HepG2 (cell line): ENCODE results near the gene ARL3. TPM values are rescaled to one million over a fixed set of nuclear protein-coding genes. Genes with fewer than 3 reads are reported as not detected.

Experiments
- CREM ChIP-seq, 2 experiments: sonication (generic) in 1 of 2; formaldehyde crosslinking in 1 of 2; IDR thresholded peaks; 2 replicates each; pipeline versions ENCODE4 v1.4.0 to v1.6.1; 2016 to 2020; ENCODE audit warnings: antibody characterized with exemption in 1 of 2, mild to moderate bottlenecking in 1 of 2, missing genetic modification reagents in 1 of 2
- EHMT2 ChIP-seq: fragments of 200-600 bp; sonication (generic); IDR thresholded peaks from 2 replicates; pipeline ENCODE4 v1.7.0; 2017; ENCODE audit warnings: antibody characterized with exemption, low read depth, low read length, borderline replicate concordance
- HDAC6 ChIP-seq: fragments of 200-600 bp; sonication (generic); IDR thresholded peaks from 2 replicates; pipeline ENCODE4 v1.7.0; 2017; ENCODE audit warnings: mild to moderate bottlenecking, antibody characterized with exemption, low read length, low read depth
- NR2F1 ChIP-seq, 2 experiments: fragments of 450-650 bp in 1 of 2; formaldehyde crosslinking in 1 of 2; IDR thresholded peaks; 2 replicates each; pipeline versions ENCODE4 v1.5.0 to v1.6.1; 2016 to 2020; ENCODE audit warnings: mild to moderate bottlenecking in 1 of 2, missing compliant biosample characterization in 1 of 2, missing genetic modification reagents in 1 of 2, moderate library complexity in 1 of 2
- POGK ChIP-seq: sonication (generic); formaldehyde crosslinking; conservative IDR thresholded peaks from 2 replicates; pipeline ENCODE4 v1.8.0; 2022; ENCODE audit warnings: mild to moderate bottlenecking, moderate library complexity, missing genetic modification reagents
- THAP9 ChIP-seq: sonication (generic); formaldehyde crosslinking; IDR thresholded peaks from 2 replicates; pipeline ENCODE4; 2020; ENCODE audit warnings: missing genetic modification reagents, mild to moderate bottlenecking, borderline replicate concordance
- ZHX2 ChIP-seq, 2 experiments: sonication (generic) in 1 of 2; formaldehyde crosslinking in 1 of 2; IDR thresholded peaks; 2 replicates each; pipeline versions ENCODE4 v1.6.1 to v1.9.0; 2014 to 2022; ENCODE audit warnings: antibody characterized with exemption in 1 of 2, borderline replicate concordance in 1 of 2, inconsistent platforms in 1 of 2, low read depth in 1 of 2, missing genetic modification reagents in 1 of 2
- ZMAT5 ChIP-seq: sonication (generic); formaldehyde crosslinking; IDR thresholded peaks from 2 replicates; pipeline ENCODE4 v1.5.0; 2020; ENCODE audit warnings: mild to moderate bottlenecking, low read depth, missing genetic modification reagents, borderline replicate concordance
- ZNF44 ChIP-seq: sonication (generic); formaldehyde crosslinking; IDR thresholded peaks from 2 replicates; pipeline ENCODE4 v1.5.1; 2020; ENCODE audit warnings: mild to moderate bottlenecking, missing genetic modification reagents
- ZNF569 ChIP-seq: sonication (generic); formaldehyde crosslinking; IDR thresholded peaks from 2 replicates; pipeline ENCODE4 v1.5.0; 2020; ENCODE audit warnings: mild to moderate bottlenecking, missing genetic modification reagents, moderate library complexity, borderline replicate concordance
- ZNF761 ChIP-seq: sonication (generic); formaldehyde crosslinking; conservative IDR thresholded peaks from 2 replicates; pipeline ENCODE4 v1.4.0; 2020; ENCODE audit warnings: mild to moderate bottlenecking, missing genetic modification reagents
- ZNF784 ChIP-seq: sonication (generic); formaldehyde crosslinking; IDR thresholded peaks from 2 replicates; pipeline ENCODE4 v1.5.1; 2020; ENCODE audit warnings: missing genetic modification reagents, mild to moderate bottlenecking, borderline replicate concordance
- polyA plus RNA-seq, 8 experiments: library from polyadenylated mRNA; depleted of rRNA in 3 of 8; stranded (reverse) in 7 of 8; unstranded in 1 of 8; fragments of >200 nt; fragmentation: Illumina TruSeq in 4 of 8; extraction: Trizol in 4 of 8; gene quantifications; 2 replicates each; pipeline versions ENCODE4 v1.2.1 to v1.2.3, GENCODE V29; 2011 to 2016; ENCODE audit warnings: low read depth in 4 of 8, missing spikeins in 1 of 8, mixed read lengths in 1 of 8; ENCODE audit not compliant: insufficient read depth in 1 of 8
- total RNA-seq, 5 experiments: library from RNA; depleted of rRNA; stranded (reverse); fragments of >200 nt; fragmentation: Illumina TruSeq; extraction: Trizol; gene quantifications; 2 replicates each; pipeline ENCODE4 v1.2.3, GENCODE V29; 2016; ENCODE audit warnings: low read depth in 1 of 5

The ARL3 gene
- total and polyA plus RNA-seq, 2 of the 13 experiments (the other 11 are each of a cell fraction or from before 2014, with no cell fraction given), result 5.2 to 6.6 TPM

- no peak for TF ChIP-seq HDAC6
- TF ChIP-seq POGK (CRISPR knock-in tag), result peak; percentile 77
- TF ChIP-seq ZNF569 (CRISPR knock-in tag), result no peak
- TF ChIP-seq ZMAT5 (CRISPR knock-in tag), result no peak
- TF ChIP-seq ZNF761 (CRISPR knock-in tag), result peak; percentile 93
- TF ChIP-seq ZNF784, result peak; percentile 23; the same call in 1 of the 2 replicates
- no peak for TF ChIP-seq EHMT2
- peak; percentile 90 for TF ChIP-seq ZNF44
- TF ChIP-seq ZHX2 (IDR thresholded peaks at IDR 0.05; ENCODE audit: low read depth), result no peak
- TF ChIP-seq ZHX2 (CRISPR knock-in tag; IDR thresholded peaks at IDR 0.05; ENCODE audit: borderline replicate concordance), result peak; percentile 67; the same call in 1 of the 2 replicates
- TF ChIP-seq NR2F1 (CRISPR knock-in tag; IDR thresholded peaks at IDR 0.05), result no peak
- TF ChIP-seq CREM (IDR thresholded peaks at IDR 0.05), result no peak
- no peak for TF ChIP-seq CREM (CRISPR knock-in tag; IDR thresholded peaks at IDR 0.05)
- 0 out of 2 replicates have a peak, but pooled peaks have one; percentile 67 for TF ChIP-seq THAP9 (CRISPR knock-in tag)
Observed at GRCh38 chr10:102644646-102645387, 69.4 kb downstream of the ARL3 start (continued).
